ENCODE measurements around the gene OMD.

- TF ChIP-seq CTCF (IDR thresholded peaks at IDR 0.05), result no peak
- TF ChIP-seq EZH2 (IDR thresholded peaks at IDR 0.05; ENCODE audit: borderline replicate concordance, insufficient read depth, low read depth, low read length, poor library complexity, severe bottlenecking), result no peak
Measured at GRCh38 chr9:92406477-92406876, 17.8 kb downstream of the OMD start.
